Globus pallidus (tissue), 1 donor: Measurements from ENCODE around the gene WNT1.

Experiments
- DNase-seq: peaks from one replicate; pipeline ENCODE4 v3.0.0-alpha.2; 2015; ENCODE audit warnings: low spot score

WNT1 gene

DNA sequence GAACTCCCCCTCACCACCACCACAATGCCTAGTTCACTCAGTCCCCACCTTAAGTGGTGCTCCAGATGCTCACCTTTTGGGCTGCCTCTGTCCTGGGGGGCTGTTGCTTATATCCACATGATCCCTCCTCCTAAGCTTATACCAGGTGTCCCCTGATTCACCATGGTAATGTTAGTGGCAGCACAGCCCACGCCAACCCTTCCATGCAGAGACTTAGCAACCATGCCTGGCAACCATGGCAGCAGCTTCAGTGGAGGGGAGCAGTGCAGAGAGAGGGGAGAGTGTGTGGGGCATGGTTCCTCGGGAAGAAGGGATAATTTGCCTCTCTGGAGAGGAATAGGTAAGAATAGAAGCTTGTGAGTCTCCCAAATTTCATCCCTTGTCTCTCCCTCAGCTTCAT lies 22.2 kb downstream of the WNT1 start:
- DNase-seq = no peak

DNA sequence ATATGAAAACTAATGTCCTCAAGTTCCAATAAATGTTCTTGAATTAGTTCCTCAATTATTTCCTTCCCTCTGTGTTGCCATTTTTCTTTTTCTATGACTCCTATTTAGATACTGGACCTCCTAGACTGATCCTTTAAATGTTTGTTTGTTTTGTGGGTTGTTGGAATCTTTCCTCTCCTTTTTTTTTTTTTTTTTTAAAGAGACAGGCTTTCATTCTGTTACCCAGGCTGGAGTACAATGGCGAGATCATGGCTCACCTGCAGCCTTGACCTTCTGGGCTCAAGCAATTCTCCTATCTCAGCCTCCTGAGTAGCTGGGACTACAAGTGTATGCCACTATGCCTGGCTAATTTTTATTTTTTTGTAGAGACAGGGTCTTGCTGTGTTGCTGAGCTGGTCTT lies 30.8 kb downstream of the WNT1 start:
- no peak for DNase-seq

DNA sequence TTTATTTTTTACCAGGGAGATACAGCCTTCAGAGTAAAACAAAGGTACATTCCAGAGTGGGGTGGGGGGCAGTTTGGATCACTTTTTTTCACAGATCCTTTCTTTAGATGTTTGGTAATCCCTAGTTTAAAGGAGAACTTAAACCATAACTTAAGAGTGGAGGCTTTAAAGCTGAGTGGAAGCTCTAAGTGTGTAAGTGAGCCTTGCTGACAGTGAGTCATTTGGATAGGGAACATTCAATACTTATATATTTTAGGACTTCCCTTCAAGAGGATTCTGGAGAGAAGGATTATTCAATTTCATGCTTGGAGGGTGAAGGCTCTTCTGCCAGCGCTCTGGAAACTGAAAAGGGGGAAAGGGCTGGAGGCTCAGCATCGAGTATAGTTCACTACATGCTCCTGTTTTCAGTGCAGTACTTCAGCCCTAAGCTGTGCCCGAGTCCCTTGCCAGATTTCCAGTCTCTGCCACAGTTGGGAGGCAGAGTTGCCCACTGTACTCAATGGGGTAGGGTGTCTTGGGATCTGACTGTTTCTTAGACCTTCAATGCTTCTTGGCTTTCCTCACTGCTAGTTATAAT lies 32.1 kb downstream of the WNT1 start:
- DNase-seq = no peak

DNA sequence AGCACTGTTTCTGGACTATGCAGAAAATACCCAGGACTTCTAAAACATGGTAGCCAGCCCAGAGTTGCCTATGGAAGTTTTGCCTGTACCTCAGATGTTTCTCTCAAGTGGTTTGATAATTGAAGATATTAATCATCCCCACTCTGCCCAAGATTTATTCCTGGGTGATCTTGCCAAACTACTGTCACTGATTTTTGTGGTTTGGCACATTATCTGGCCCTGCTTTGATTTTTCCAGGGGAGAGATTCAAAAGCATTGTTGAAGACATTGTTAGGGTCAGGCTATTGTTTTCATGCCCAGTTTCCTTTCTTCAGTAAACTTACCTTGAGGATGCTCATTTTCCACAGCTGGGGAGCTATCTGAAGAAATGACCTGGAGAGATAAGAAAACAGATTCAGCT lies 34.6 kb downstream of the WNT1 start:
- DNase-seq = no peak

DNA sequence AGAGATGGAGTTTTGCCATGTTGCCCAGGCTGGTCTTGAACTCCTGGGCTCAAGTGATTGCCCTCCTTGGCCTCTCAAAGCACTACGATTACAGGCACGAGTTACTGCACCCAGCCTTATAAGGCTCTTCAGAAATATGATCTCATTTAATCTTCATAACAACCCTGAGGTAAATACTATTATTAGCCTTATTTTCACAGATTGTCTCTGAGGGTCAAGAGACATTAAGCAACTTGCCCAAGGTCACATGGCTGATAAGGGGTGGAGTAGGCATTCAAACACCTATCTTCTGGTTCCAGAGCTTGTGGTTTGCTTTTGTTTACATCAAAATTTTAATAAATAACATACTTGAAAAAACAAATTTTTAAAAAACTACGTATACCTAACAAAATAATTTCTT lies 35.3 kb downstream of the WNT1 start:
- DNase-seq = no peak

DNA sequence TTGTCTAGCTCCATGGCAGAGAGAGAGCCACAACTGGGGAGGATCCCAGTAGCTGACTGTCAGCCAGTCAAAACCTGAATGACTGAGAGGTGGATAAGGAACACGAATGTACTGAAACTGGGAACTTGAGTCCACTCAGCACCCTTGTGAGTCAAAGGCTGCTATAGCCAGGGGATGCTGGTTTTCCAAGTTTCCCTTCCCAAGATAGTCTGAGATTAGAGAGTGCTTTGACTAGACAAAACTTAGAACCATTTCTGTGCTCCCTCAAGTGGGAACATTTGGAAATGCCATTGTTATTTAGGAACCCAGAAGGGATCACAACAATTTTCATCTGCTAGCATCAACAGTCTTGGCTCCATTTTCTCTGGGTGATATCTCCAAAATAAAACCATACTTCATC lies 36.4 kb downstream of the WNT1 start:
- DNase-seq = no peak

DNA sequence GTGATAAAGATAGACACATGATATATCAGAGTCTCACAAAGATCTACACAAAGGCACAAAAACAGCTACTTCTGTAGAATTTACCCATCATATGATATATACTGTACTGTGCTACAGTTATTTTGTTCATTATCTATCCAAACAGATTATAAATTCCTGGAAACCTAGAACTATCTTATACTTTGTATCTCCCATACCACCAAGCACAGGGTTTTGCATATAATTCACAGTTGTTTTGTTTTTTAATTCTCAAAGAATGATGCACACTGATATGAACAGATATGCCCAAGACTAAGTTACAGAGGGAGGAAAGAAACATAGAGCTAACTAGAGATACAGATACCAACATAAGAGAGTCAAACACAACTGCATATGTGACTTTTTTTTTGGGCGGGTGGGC lies 37.1 kb downstream of the WNT1 start:
- no peak for DNase-seq

DNA sequence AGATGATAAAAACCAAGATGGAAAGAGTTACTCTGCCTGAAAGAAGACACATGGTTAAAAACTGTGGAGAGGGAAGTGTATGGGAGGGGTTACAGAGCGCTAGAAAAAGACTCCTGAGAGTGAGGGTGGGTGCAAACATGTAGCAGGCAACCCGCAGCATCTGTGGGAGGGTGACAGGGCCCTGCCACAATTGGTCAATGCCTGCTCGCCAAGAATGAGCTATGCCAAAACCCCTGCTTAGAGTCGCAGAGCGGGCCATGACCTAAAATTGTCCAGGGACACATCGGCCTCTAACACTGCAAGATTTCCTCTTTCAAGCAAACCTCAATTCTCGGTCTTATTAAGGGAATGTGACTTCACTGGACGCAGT lies 39.8 kb downstream of the WNT1 start:
- DNase-seq = no peak

DNA sequence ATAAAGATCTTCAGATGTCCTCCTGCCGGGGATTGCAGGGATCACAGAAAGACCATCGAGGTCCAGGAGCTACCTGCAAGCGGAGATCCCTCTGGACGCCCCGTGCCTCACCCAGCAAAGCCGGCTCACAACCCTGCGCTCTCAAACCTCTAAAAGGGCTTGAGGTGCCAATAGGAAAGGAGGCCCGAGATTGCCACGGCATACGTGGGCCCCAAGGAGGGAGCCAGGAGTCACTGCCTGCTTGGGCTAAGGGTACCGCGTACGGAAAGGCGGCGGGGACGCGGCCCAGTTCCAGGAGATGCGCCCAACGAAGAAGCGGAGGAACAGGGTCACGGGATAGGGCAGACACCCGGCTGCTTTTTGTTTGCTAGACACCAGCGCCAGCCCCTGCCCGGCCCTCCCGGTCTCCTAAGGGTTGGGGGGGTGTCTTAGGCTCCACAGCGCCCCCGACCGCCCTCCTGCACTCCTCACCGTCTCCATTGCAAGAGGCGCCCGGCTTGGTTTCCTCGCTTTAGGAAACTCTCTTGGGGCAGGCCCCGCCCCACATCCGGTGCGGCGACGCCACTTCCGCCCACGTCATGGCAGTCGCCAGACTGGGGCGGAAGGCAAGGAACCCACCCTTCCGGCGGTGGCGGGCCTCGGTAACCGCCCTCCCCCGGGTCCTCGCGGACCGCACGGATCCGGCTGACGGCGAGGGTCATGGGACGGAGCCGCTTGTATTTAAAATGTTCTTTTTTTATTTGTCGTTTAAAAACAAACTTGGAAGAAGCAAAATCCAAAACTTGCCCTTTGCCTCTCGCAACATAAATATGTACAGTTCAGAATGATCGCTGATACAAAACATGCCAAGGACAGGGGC lies 40.4 kb downstream of the WNT1 start, which contains the start of gene PRKAG1:
Gene PRKAG1 (minus strand): TSS at position 516 of the 859 bp plus-strand sequence. CDS start 36 bp downstream, at position 480.
- DNase-seq = peak; percentile 94

DNA sequence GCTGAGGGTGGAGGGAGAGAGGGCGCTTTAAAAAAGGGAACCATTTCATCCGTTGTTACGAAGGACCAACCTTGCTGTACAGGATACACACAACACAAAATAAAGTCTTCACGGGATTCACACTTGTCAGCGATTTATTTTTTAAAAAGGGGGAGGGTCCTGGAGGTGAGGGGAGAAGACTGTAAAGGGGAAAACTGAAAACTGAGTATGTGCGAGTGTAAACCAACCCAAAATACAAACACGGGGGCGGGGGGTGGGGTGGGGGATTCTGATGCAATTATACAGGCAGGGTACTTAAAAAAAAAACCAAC lies 41.0 kb downstream of the WNT1 start:
- no peak for DNase-seq

DNA sequence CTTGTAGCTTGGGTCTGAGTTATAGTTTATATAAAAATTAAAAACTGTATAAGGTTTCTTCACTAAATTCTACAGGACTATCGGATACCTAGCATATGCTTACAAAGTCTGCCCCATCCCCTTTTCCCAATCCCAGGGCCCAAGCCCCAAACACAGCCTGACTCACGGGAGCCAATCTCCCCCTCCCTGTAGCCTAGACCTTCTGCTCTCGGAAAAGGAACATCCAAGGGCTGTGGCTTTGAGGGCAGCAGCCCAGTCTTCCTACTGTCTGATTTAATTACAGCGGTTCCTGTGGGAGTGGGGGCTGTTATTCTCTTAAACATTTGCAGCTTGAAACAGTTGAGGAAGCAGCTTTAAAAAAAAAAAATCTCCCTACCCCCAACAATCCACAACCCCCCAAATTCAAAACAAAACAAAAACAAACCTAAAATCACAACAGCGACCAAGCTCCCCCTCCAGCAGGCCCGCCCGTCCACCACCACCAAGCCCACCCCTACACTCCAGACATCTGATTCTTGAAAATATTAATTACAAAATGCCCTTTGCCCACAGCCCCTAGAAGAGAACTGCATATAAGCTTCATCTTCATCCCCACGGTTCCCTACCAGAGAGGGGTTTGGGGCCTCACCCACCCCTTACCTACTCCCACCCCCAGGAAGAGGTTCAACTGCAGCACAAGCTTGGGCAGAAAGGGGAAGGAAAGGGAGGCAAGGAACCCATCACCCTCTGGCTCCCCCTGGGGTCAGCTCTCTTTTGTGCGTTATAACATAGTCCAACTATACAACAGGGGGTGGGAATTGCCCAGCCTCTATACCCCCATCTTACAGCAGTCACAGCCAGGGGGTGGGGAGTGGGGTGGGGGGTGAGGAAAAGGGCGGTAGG lies 41.6 kb downstream of the WNT1 start:
- no peak for DNase-seq

DNA sequence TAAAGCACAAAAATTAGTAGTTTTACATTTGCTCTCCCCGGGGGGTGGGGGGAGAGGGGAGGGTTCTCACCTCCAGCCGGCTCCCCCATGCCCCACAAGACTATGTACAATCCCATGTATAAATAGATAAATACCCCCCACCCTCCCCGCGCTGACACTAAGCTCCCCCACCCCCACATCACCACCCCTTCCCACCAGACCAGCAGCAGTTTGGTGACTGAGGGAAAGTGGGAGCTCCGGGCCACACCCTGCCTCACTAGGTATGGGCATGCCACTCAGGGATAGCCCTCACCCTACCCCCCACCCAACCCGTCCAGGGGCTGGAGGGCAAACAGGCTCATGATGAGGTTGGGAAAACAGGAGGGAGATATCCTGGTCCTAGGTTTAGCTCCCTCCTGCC lies 42.3 kb downstream of the WNT1 start:
- DNase-seq = no peak

DNA sequence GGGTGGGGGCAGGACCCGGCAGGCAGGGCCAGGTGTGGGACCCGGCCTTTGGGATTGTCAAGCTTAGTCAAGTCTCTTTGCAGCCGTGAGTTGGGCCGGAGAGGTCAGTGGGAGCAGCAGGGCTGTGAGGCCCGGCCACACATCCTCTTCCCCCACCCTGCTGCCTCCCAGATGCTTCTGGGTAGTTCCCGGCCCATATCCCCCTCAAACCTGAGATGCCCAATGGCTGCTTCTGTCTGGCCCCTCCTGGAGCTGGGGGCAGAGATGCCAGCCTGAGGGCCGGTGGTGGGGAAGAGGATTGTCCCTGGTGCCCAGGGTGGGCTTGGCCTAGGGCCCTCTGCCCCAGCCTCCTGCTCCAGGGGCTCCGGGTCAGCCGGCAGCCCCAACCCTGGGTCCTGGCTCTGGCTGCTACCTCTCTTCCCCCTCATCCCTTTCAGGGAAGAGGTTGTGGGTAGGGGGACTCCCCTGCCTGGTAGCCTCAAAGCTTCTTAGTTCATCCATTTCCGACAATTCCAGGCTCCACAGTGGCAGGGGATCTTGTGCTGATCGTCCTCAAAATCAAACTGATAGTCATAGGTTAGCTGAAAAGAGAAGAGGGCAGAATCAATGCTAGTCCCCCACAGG lies 43.3 kb downstream of the WNT1 start:
- no peak for DNase-seq

DNA sequence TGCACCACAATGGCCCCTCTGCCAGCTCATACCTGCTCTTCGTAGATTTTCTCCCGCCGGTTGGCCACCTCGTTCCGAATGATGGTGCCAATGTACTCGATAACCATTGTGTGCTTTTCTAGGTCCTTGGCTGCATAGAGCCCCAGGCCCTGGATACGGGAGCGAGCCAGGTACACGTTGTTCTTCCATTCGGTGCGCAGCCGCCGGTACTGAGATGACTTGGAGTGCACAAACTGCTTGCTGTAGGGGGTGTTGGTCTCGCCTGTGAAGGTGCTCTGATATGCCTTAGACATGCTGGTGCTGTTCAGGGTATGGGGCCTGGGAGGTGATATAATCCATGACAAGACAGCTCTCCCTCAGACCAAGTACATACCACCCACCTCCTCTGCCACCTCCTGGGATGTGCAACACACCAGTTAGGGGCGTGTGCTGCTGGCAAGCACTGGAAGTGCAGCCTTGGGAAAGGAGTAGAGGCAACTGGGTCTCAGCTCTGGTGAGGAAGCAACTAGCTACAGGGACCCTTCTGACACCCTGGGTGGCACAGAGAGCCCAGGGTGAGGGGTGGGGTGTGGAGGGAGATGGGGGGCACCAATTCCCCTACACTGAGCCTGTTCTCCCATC lies 44.5 kb downstream of the WNT1 start:
- DNase-seq = no peak

DNA sequence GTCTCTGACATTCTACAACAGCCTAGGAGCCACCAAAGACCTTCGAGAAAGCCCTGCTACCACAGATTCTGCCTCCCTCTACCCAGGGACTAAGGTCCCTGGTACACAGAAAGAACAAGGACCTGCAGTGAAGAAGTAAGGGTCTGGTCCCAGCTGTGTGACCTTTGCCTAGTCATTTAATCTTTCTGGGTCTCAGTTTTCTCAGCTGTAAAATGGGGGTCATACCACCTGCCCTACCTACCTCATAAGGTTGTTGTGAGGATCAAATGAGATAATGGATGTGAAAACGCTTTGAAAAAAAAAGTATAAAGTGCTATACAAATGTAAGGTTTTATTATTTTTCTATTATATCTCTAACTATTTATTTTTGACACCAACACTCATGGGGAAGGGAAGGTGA lies 45.7 kb downstream of the WNT1 start:
- no peak for DNase-seq

DNA sequence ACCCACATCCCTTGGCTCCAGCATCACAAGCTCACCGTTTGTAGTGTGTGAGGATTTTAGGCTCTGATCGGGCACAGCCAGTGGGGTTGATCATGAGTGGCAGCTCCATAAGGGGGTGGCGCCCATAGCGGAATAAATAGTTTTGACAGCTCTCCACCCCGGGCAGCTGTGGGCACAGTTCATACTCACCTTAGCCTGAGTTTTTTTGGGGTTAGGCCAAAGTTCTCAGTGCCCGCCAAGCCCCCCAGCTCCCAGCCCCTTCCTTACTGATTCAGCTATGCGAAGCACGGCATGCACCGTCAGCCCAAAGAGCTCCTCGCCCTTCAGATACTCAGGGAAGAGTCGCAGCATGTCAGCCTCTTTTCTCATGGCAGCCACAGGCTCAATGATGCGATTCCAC lies 46.4 kb downstream of the WNT1 start:
- no peak for DNase-seq

DNA sequence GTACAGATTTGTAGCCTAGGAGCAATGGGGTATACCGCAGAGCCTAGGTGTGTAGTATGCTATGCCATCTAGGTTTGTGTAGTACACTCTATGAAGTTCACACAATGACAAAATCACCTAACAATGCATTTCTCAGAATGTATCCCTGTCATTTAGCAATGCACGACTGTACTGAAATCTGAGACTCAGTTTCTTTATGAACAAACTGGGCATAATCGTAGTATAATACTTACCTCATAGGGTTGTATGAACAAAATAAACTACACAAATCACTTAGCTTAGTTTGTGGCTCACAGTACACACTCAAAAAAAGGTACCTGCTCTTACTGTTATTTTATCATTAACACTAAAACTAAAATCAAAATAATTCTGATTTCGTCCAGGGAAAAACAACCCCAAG lies 47.3 kb downstream of the WNT1 start:
- no peak for DNase-seq

DNA sequence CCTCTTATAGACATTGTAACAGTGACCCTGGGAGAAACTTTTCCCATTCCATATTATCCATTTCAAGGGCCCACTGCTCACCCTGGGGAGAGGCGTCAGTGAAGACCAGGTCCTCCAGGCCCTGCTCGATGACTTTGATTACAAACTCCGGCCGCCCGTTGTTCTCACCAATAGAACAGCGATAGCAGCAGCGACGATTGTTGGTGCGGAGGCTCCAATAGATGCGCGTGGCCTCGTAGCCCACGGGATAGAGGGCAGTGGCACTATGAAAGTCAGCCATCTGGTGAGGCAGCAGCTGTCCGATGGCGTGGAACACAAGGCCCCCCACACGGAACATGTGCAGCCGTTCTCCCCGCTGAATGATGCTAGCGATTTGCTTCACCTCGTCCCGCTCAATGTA lies 48.0 kb downstream of the WNT1 start:
- no peak for DNase-seq

DNA sequence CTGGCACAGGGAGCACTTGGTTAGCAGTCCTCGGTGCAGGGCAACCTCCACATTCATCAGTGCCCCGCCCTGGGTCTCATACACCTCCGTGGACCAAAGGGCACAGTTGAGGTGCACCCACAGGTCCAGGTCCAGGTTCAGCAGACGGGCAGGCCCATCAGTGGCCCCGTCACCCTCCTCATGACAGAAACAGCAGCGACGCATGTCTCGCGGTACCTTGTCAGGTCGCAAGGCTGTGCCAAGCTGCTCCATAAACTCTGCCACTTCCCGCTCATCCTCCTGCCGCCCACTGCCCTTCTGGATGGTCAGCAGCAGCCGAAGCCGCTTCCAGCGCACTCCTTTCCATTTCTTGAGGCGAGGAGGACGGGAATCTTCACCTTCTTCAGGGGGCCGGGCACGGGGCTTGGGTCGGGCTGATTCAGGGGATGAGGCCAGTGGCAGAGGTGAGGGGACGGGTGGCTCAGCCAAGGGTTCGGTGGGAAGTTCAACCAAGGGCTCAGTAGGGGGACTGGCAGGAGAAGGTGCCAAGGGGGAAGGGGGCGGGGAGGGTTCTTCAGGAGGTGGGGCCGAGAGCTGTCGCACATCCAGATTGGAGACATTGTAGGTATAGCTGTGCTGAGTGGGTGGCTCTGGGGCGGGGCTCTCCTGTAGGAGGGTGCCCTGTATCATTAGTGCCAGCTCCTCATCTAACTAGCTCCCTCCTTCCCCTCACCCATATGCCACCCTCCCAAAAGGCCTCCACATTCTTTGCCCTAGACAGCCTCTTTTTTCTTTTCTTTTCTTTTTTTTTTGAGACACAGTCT lies 48.8 kb downstream of the WNT1 start:
- DNase-seq = no peak

DNA sequence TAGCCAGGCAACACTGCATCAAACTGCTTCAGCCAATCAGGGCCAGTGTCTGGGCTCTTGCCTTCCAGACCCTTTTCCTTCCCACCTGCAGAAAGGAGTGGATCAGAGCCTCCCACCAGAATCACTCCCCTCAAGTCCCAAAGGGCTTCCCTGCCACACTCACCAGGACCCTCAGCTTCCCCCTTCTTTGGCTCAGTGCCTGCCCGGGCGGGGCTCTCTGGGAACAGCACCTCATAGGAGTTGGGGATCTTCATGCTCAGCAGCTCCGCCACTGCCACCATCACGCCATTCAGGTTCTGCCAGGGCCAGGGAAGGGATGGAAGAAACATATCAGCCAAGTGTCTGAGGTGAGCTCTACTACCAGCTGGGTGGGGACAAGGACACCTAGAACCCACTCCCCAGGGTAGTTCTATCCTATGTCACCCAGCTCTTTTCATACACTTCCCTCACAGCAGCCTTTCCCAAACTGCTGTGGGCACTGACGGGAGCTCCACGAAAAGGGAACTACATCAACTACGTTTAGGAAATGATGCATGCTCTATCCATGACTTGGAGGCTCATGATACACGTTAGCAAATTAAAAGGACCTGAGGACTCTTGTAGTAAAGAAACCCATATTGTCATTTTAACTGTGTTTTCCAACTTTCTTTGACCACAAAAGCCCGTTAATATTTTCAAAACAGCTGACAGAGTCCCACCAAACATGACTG lies 49.9 kb downstream of the WNT1 start:
- no peak for DNase-seq
